ENCODE results near the gene OXCT2.
"Not testable (repeated sequence)": the region's sequence is repeated elsewhere in the genome, so short reads cannot be mapped to it uniquely, and the experiment has no call there.

The OXCT2 gene

DNA sequence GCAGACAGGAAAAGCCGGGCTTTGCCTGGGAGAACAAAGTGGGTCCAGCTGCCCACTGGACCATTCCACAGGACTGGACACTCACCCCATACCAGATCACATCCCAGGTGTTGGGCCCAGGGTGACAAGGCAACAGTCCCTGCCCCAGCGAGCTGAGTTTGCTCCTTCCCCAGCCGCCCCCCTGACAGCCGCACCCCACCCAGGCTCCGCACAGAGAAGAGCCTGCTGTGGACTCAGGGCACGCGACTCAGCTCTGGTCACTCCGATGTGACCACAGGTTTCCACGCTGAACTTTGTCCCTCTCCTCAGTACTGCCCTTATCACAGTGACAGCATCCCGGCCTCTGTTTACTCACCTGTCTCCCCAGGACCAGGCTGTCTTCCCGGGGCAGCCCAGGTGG, 16.3 kb upstream of the OXCT2 start:
- DNase-seq, result no peak
- Histone ChIP-seq H3K27me3 (peaks cover 0 to 48% of the 10 kb centered on the region in 2 donors), H3K27ac (no peak overlapping the region), H3K9me3 (no peaks in the 10 kb centered on the region), H3K4me3 (no peak overlapping the region), H3K36me3 (no peaks in the 10 kb centered on the region), H3K4me1 (peaks cover 0 to 15% (median 7%) of the 10 kb centered on the region in 4 donors)
- TF ChIP-seq, protein P1, sequence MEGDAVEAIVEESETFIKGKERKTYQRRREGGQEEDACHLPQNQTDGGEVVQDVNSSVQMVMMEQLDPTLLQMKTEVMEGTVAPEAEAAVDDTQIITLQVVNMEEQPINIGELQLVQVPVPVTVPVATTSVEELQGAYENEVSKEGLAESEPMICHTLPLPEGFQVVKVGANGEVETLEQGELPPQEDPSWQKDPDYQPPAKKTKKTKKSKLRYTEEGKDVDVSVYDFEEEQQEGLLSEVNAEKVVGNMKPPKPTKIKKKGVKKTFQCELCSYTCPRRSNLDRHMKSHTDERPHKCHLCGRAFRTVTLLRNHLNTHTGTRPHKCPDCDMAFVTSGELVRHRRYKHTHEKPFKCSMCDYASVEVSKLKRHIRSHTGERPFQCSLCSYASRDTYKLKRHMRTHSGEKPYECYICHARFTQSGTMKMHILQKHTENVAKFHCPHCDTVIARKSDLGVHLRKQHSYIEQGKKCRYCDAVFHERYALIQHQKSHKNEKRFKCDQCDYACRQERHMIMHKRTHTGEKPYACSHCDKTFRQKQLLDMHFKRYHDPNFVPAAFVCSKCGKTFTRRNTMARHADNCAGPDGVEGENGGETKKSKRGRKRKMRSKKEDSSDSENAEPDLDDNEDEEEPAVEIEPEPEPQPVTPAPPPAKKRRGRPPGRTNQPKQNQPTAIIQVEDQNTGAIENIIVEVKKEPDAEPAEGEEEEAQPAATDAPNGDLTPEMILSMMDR (IDR thresholded peaks at IDR 0.05), result no peak
- intact Hi-C loops (cut with DNase I; ENCODE audit: low total_unique reads), result no loop called here

DNA sequence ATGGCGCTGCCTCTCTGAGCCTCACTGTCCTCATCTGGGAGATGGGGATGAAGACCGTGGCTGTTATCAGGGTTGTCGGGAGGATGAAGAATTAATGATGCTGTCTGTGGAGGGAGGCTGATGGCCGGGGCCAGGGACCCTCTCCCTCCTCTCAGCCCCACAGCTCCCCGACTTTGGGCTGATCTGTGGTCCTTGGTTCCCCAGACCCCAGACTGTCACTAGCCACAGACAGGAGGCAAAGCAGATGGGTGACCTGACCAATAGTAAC, 15.9 kb upstream of the OXCT2 start:
- H3K4me3 ChIP-seq; DNase-seq; H3K36me3 ChIP-seq; H3K27ac ChIP-seq; intact Hi-C loops (cut with DNase I; ENCODE audit: low total_unique reads); H3K9me3 ChIP-seq: not testable (repeated sequence)
- Histone ChIP-seq H3K27me3 (peaks cover 0 to 47% of the 10 kb centered on the region in 2 donors), H3K4me1 (peaks cover 0 to 15% (median 7%) of the 10 kb centered on the region in 4 donors)

DNA sequence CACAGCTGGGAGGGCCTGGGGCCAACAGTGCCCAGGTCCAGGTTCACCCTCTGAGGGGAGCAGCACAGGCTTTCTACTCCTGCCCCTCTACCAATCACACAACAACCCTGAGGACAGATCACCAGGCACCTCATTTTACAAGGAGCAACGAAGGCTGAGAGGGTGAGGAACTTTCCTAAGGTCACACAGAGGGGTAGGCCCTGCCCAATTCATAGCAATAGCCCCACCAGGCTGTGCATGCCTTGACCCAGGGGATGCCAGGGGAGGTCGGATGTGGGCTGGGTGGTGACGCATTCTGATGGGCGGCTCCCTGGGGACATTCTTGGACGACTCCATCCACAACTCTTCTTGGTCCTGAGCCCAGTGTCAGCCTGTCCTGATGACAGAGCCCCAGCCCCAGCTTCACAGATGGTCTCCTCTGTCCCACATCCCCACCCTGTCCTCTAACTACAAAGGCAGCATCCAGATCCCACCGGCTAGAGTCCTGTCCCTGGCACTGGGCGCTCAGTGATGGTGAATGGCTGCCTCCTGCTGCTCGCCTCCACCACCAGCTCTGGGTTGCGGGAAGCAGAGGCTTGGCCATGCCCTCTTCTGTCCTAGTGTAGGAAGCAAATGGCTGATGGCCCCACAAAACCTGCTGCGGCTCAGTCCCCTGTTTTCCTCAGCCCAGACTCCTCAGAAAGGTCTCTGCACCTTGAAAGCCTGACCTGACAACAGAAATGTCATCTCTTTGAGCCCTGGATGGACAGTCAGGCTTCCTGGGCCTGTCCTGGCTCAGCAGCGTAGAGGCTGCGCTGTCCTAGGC, 15.4 kb upstream of the OXCT2 start:
- H3K4me3 ChIP-seq; DNase-seq; intact Hi-C loops (cut with DNase I; ENCODE audit: low total_unique reads); H3K9me3 ChIP-seq; H3K36me3 ChIP-seq; H3K27ac ChIP-seq: not testable (repeated sequence)
- Histone ChIP-seq H3K4me1 (peaks cover 0 to 15% (median 7%) of the 10 kb centered on the region in 4 donors), H3K27me3 (peaks cover 0 to 41% of the 10 kb centered on the region in 2 donors)

DNA sequence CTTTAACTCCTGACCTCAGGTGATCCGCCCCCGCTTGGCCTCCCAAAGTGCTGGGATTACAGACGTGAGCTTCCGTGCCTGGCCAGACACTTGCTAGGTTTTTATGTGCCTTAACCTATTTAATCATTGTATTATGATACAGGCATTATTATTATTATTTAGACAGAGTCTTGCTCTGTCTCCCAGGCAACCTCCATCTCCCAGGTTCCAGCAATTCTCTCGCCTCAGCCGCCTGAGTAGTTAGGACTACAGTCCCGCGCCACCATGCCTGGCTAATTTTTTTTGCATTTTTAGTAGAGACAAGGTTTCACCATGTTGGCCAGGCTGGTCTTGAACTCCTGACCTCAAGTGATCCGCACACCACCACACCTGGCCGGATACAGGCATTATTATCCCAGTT, 11.5 kb upstream of the OXCT2 start:
- H3K36me3 ChIP-seq; H3K27ac ChIP-seq; H3K4me3 ChIP-seq; intact Hi-C loops (cut with DNase I; ENCODE audit: low total_unique reads); H3K4me1 ChIP-seq; DNase-seq; H3K9me3 ChIP-seq: not testable (repeated sequence)
- peaks cover 0 to 28% of the 10 kb centered on the region in 2 donors for H3K27me3 ChIP-seq

DNA sequence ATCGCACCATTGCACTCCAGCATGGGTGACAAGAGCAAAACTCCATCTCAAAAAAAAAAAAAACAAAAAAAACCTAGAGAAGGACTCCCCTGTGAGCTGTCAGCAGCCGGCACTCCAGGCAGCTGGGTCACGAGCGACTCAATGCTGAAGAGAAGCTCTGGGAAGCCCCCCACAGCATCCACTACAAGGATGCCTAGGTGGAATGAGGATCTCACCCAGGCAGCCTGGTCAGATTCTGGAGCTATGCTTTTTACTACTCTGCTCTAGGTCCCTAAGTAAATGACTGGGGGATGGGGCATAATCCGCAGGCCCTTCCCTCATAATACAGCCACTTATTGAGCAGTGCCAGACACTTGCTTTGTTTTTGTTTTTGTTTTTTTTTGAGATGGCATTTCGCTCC, 11.0 kb upstream of the OXCT2 start:
- H3K27ac ChIP-seq, result no peak overlapping the region
- DNase-seq, result no peak
- no peaks in the 10 kb centered on the region for H3K4me1 ChIP-seq
- H3K9me3 ChIP-seq, result no peaks in the 10 kb centered on the region
- intact Hi-C loops (cut with DNase I; ENCODE audit: low total_unique reads), result no loop called here
- H3K36me3 ChIP-seq, result no peaks in the 10 kb centered on the region
- TF ChIP-seq, protein P1 (IDR thresholded peaks at IDR 0.05), result no peak
- no peak overlapping the region for H3K4me3 ChIP-seq
- H3K27me3 ChIP-seq, result peaks cover 0 to 26% of the 10 kb centered on the region in 2 donors

DNA sequence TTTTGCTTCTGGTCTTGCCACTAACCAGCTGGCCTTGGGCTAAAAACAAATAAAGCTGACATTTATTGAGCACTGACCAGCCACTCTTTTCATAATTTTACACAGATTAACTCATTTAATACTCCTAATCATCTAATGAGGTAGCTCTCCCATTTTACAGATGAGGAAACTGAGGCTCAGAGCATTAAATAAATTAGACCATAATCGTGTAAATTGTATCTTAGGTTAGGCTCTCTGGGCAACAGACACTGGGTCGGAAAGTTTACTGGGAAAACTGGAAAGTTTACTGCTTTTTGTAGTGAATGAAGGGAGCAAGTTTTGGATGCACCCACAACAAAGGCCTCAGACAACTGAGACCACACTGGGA, 10.2 kb upstream of the OXCT2 start:
- Histone ChIP-seq H3K4me1 (no peaks in the 10 kb centered on the region), H3K27me3 (peaks cover 0 to 20% of the 10 kb centered on the region in 2 donors), H3K36me3 (no peaks in the 10 kb centered on the region), H3K27ac (no peak overlapping the region), H3K4me3 (no peak overlapping the region), H3K9me3 (no peaks in the 10 kb centered on the region)
- intact Hi-C loops (cut with DNase I; ENCODE audit: low total_unique reads), result no loop called here
- no peak for DNase-seq
- TF ChIP-seq, protein P1 (IDR thresholded peaks at IDR 0.05), result no peak

DNA sequence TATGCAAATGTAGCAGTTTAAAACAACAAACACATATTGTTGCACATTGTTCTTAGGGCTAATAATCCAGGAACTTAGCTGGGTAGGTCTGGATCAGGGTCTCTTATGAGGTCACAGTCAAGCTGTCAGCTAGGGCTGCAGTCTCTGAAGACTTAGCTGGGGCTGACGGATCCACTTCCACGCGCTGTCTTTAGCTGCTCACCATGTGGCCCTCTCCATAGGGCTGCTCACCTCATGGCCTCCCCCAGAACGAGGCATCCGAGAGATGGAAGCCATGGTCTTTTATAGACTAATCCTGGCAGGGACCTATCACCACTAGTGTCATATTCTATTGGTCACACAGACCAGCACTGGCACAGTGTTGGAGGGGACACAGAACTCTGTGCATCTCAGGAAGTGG, 8.7 kb upstream of the OXCT2 start:
- Histone ChIP-seq H3K27ac (no peak overlapping the region), H3K27me3 (peaks cover 0 to 18% of the 10 kb centered on the region in 2 donors), H3K36me3 (no peaks in the 10 kb centered on the region), H3K4me1 (no peaks in the 10 kb centered on the region), H3K4me3 (no peak overlapping the region), H3K9me3 (no peaks in the 10 kb centered on the region)
- no peak for DNase-seq
- TF ChIP-seq, protein P1 (IDR thresholded peaks at IDR 0.05), result no peak
- intact Hi-C loops (cut with DNase I; ENCODE audit: low total_unique reads), result no loop called here
